Raji (cell line): Measurements from ENCODE around the gene AGBL3.

ENCODE experiments used
- POLR2A ChIP-seq: IDR thresholded peaks from 2 replicates; pipeline ENCODE4 v1.6.1; 2011; ENCODE audit warnings: low read depth, low read length, control low read depth; ENCODE audit not compliant: insufficient read depth

Gene AGBL3

DNA sequence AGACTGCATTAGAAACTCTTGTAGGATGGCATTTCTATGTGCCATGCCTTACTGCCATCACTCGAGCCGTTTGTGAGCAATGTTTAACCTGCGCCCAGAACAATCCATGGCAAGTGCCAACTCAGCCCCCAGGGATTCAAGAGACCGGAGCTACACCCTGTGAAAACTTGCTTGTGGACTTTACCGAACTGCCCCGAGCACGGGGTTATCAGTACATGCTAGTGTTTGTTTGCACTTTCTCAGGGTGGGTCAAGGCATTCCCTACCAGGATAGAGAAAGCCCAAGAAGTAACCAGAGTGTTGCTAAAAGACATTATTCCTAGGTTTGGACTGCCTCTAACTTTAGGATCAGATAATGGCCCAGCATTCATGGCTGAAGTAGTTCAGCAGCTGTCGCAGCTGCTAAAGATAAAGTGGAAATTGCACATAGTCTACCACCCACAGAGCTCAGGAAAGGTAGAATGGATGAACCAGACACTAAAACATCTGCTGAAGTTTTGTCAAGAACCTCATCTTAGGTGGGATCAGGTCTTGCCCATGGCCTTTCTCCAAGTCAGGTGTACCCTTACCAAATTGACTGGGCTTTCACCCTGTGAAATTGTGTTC lies 193.1 kb downstream of the AGBL3 start:
- no peak for TF ChIP-seq POLR2A

- TF ChIP-seq POLR2A = no peak
Measured at GRCh38 chr7:135180122-135180521, 193.8 kb downstream of the AGBL3 start.

GRCh38 chr7:135181261-135181928 lies 195.1 kb downstream of the AGBL3 start:
- TF ChIP-seq POLR2A = no peak

GRCh38 chr7:135181929-135182678 lies 195.8 kb downstream of the AGBL3 start:
- TF ChIP-seq POLR2A = no peak

DNA sequence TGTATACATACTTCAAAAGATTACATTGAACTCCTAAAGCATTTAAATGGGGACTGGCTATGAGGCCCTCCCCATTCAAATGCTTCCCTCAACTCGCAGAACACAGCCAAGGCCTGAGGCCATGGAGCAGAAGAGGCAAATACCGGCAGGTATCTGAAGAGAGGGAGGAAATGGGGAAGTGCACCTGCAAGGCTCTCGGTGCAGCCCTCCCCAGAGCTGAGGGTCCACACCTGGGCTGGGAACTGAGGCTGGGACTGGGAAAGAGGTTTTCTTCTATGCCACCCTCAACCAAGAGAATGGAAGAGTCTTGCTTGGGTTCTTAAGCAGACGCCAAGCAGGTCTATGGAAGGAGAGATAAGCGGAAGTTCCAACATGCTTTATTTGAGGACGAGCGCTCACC lies 197.2 kb downstream of the AGBL3 start:
- no peak for TF ChIP-seq POLR2A

- TF ChIP-seq POLR2A = no peak
Measured at GRCh38 chr7:135184254-135184841, 198.0 kb downstream of the AGBL3 start.
